Left renal cortex interstitium (tissue), 4 donors: ENCODE measurements around the gene GPR153. TPM values are rescaled to one million over a fixed set of nuclear protein-coding genes. Genes with fewer than 3 reads are reported as not detected.
"Not testable (repeated sequence)": the region's sequence is repeated elsewhere in the genome, so short reads cannot be mapped to it uniquely, and the experiment has no call there.

Experiments
- DNase-seq, 4 donors: peaks; one replicate each; pipeline ENCODE4 v3.0.0-alpha.2; 2013; ENCODE audit warnings: low read depth in 4 of 4, low spot score in 2 of 4, missing footprints in 1 of 4
- polyA plus RNA-seq, 4 donors: library from polyadenylated mRNA; unstranded; fragments of 120-200 nt; gene quantifications; one replicate each; pipeline ENCODE4 v1.2.1, GENCODE V29; 2013; ENCODE audit not compliant: insufficient read length in 4 of 4

Gene GPR153
- polyA plus RNA-seq, result 10 to 100 TPM in 1 of 4 donors, 1 to 10 TPM in 3; 6.0 to 10.2 (median 8.1) TPM

- DNase-seq, result no peak
These were observed at the start of gene GPR153 for GRCh38 chr1:6260961-6261614. TSS of gene GPR153 (minus strand) at chr1:6261098. CDS start at chr1:6254905, 6,193 bp downstream.

GRCh38 chr1:6310116-6310848 lies 49.4 kb upstream of the GPR153 start:
- DNase-seq, result no peak

GRCh38 chr1:6309564-6309963 lies 48.7 kb upstream of the GPR153 start:
- DNase-seq, result no peak

DNA sequence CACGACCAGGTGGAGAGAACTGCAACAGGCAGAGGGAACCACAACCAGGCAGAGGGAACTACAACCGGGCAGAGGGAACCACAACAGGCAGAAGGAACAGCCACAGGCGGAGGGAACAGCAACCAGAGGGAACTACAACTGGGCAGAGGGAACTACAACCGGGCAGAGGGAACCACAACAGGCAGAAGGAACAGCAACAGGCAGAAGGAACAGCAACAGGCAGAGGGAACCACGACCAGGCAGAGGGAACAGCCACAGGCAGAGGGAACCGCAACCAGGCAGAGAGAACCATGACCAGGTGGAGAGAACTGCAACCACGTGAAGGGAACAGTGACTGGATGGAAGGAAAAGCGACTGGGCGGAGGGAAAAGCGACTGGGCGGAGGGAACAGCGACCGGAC lies 47.6 kb upstream of the GPR153 start:
- no peak for DNase-seq

- not testable (repeated sequence) for DNase-seq
These were observed 46.8 kb upstream of the GPR153 start for GRCh38 chr1:6307682-6308081.

GRCh38 chr1:6307099-6307498 lies 46.2 kb upstream of the GPR153 start:
- no peak for DNase-seq

DNA sequence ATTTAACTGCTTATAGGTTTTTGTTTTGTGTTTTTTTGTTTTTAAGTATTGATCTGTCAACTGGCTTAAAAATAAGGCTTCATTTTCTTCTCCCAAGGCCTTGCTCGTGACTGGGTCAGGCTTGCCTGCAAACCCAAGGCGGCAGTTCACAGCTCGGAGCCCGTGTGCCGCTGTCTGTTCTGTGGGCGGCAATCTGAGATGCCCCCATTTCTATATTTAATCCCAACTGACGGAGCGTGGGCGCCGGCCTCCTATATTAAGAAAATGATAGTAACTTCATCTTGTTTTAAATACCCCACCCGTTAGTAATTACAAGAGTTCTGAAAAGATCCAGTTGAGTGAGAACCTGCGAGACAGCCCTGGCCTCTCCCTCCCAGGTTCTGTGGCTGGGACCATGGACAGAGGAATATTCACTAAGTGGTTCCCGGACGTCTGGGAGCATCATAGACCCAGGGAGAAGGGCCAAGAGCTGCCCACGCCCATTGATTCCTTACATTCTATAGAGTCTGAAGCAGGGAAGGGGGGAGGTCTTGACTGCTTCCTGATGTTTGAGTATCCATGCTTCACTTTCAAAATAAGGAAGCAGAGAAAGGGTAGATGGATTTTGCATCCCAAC lies 42.6 kb upstream of the GPR153 start:
- no peak for DNase-seq

DNA sequence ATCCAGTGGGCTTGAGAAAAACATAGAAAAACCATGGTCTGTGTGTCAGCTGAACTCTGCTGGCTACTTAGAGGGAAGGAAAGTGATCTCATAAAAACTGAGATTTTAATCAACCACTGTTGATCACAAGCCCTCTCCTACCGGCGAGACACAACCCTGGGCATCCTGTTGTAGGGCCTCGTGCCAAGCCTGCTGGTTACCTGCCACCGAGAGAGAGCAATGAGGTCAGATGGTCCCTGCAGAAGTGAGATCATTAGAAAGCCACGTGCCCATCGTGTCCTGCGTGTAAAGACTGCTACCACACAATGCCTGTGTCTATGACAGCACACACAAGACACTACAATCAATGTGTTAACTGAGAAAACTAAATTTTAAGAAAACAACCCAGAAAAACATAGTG lies 41.7 kb upstream of the GPR153 start:
- no peak for DNase-seq

DNA sequence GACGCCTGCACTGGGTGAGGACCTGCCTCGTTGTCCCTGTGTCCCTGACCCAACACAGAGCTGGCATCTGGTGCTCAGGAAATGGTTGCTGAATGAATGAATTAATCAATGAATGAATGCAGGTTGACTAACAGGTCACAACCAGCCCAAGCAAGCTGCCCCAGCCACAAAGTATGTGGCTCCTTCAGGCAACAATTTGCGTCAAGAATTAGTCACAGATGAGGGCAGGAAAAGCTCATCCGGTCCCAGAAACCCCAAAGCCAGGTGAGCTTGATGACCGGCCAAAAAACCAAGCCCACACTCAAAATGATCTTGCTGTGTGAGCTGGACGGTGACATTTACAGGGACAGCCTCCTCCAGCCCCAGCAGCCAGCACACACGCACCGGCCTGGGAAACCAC lies 40.6 kb upstream of the GPR153 start:
- no peak for DNase-seq

DNA sequence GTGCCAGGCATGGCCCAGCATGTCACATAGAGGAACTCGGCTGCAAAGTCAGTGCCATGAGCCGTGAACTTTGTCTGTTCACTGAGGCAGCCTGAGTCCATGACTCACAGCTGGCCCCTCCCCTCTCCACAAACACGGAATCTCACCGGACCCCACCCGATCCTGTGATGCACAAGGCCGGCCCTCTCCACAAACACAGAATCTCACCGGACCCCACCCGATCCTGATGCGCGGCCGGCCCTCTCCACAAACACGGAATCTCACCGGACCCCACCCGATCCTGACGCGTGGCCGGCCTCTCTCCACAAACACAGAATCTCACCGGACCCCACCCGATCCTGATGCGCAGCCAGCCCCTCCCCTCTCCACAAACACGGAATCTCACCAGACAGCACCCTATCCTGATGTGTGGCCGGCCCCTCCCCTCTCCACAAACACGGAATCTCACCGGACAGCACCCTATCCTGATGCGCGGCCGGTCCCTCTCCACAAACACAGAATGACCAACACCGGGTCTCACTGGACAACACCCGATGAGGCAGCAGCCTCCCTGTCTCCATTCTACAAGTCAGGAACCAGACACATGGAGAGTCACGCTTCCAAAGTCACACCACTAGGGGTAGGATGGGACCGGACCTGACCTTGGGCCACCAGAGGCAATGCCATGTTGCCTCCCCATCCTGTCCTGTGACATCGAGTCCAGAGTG lies 39.6 kb upstream of the GPR153 start:
- no peak for DNase-seq

DNA sequence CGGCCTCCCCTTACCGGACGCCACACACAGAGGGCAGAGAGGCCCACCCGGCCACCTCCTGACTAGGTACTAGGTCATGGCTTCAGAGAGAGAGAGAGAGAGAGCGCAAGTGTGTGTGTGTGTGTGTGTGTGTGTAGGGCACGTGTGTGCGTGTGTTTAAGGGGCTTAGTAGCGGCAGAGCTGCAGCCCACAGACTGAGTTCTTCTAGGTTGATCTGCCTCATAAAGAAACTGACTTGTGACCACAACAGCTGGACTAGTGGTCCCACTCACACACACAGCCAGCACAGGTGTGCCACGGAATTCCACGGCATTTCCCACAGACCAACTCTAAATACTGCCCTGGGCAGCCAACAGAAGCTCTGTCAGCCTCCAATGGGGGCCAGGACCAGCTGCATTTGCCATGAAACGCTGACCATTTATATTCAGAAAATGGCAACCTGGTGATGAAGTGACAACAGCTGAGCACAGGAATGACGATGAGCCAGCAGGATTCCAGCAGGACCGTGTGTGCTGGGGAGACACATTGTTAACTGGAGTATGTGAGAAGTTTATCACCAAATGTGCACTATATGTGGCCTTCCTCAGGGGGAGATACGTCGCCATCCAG lies 38.8 kb upstream of the GPR153 start:
- DNase-seq, result no peak

DNA sequence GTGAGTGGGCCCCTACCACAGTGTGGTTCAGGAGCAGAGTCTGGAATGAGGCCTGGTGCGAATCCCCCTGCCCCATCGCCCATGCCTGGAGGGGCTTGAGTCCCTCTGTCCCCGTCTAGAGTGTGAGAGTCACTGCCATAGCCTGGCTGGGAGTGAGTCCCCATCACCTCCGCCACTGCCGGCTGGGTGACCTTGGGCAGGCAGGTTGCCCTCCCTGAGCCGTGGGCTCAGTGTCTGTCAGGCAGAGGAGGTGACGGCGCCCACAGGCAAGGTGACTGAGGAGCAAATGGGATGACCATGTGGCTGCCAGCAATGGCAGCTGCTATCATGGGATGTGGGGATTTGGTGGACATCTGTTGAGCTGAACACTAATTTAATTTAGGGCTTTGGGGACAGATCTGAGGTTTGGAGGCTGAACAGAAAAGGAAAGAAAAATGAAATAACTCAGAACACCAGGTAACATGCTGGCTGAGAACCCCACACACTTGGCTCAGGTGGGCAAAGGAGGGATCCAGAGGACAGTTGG lies 38.1 kb upstream of the GPR153 start:
- no peak for DNase-seq

DNA sequence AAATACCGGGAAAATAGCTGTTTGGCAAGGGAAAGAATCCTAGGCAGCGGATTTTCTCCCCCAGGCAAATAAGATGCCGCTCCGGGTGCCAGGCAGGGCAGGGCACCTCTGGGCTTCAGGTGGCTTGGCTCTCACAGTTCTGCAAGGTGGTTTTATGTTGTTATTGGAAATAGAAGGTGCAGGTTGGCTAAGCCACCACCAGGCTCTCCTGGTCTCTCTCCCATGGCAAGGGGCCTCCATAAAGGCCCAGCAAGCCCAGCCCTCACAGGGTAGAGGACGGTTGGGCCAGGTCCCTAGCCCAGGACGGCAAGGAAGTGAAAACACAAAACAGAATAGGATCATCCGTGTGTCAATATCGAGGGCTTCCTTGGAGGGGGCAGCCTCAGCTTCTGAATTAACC lies 37.6 kb upstream of the GPR153 start:
- DNase-seq, result no peak

DNA sequence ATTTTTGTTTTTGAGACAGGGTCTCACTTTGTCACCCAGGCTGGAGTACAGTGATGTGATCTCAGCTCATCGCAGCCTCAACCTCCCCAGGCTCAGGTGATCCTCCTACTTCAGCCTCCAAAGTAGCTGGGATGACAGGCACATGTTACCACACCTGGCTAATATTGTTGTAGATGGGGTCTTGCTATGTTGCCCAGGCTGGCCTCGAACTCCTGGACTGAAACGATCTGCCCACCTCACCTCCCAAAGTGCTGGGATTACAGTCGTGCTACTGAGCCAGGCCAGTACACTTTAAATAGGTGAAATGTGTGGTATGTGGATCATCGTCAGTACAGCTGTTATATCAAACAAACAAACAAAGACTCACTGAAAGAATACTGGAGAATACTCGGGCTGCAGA lies 35.0 kb upstream of the GPR153 start:
- no peak for DNase-seq

- no peak for DNase-seq
These were observed 34.1 kb upstream of the GPR153 start for GRCh38 chr1:6294890-6295556.

DNA sequence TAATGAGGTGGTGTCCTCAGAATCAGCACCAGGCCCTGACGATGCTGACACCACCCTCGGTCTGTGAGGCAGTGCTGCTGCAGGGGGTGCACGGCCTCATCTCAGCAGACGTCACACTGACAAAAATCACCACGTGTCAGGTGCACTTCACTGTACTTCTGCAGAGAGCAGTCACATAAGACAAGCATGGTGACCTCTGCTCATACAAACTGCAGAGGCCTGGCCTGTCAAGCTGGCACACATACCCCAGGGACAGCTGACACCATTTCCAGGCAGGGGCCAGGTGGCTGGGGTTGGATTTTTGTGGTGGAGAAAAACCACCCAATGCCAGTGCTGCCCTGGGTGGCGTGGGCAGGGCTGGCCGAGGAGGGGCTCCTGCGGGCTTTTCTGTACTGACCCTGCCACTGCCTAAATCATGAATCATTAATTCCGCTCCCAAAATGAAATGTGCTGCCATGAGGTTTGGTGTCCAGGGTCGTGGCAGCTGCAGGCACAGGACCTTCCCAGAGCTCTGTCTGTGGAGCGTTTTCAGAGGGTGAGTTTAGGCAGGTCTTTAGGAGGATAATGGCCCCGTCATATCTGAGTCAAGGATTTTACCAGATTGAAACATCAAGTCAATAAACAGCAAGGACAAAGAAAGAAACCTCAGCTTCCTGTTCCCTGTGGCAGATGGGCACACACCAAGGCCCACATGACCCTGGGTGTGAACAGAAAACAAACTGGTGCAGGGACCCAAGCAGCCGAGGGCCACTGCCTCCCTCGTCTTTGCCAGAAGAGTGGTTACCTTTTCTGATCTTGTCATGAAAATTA lies 33.4 kb upstream of the GPR153 start:
- DNase-seq, result no peak

DNA sequence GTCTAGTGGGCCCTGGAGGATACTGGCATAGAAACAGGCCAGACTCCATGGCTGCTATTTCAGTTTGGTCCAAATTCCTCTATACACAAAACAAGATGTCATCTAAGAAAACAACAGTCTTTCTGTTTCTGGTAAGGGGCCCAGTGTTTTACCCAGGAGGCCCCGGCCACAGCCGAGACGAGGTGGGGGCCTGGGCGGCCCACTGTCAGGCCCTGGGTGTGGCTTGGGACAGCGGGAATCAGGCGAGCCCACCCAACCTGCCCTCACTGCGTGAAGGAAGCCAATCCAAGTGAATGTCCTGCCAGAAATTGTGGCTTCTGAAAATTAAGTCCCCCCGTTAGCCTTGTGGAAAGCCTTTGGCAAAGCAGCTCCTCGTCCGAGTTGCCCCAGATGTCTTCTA lies 31.2 kb upstream of the GPR153 start:
- DNase-seq, result no peak

- no peak for DNase-seq
These were observed 27.8 kb upstream of the GPR153 start for GRCh38 chr1:6288665-6289064.

DNA sequence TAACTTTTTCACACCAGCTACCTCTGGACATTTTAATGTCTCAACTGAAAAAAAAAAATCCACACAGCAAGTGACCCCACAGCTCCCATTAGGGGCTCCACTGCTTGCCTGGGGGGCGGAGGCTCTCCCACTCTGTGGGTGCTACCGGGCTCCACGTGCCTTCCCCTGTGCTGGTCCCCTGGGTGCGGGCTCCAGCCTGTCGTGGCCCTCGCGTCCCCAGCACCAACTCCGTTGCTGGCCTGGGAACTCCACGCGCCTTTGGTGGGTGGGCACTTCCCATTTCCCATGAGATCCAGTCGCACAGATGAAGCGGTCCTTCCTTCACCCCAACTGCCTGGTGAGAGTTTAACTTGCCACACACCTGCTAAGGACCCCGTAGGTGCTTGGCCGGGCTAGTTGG lies 27.1 kb upstream of the GPR153 start:
- DNase-seq, result no peak
